Measurements from ENCODE around the gene TRAPPC6A. TPM values are rescaled to one million over a fixed set of nuclear protein-coding genes. Genes with fewer than 3 reads are reported as not detected.

The TRAPPC6A gene
- total RNA-seq, 4 donors from 2014 or later, result 15.7 to 51.2 (median 29.7) TPM; not detected in 1

DNA sequence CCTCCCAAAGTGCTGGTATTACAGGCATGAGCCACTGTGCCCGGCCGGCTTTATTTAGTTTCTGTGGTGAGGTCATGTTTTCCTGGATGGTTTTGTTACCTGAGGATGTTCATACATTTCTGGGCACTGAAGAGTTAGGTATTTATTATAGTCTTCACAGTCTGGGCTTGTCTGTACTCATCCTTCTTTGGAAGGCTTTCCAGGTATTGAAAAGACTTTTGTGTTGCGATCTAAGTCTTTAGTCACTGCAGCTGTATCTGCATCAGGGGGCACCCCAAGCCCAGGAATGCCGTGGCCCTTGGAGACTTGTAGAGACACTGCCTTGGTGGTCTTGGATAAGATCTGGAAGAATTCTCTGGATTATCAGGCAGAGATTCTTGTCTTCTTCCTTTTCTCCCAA, 13.3 kb upstream of the TRAPPC6A start:
- Histone ChIP-seq H3K27me3 (no peaks in the 10 kb centered on the region), H3K9me3 (no peaks in the 10 kb centered on the region), H3K36me3 (no peaks in the 10 kb centered on the region), H3K4me1 (no peaks in the 10 kb centered on the region), H3K4me3 (no peak overlapping the region), H3K27ac (no peak overlapping the region)
- intact Hi-C loops (cut with DNase I; ENCODE audit: low total_unique reads), result no loop called here
- WGBS, 2 donors (ENCODE audit: low coverage in 1 of 2), result 91% methylated on average over 4 of the region's 4 CpGs; no CpG with 5 or more reads in 1 of the 2 donors
- in situ Hi-C loops (cut with MboI; ENCODE audit: low pct_ligation_motif_present in 1 of 4, low pct_unique_long_range_greater_than_20kb in 1 of 4, low sequenced_read_pairs in 3 of 4), result no loop called here
- TF ChIP-seq POLR2A (IDR thresholded peaks at IDR 0.05) (no peak), CTCF (IDR thresholded peaks at IDR 0.05) (no peak), POLR2AphosphoS5 (IDR thresholded peaks at IDR 0.05) (no peak), EP300 (IDR thresholded peaks at IDR 0.05; ENCODE audit: low read depth) (no peak)
- no peak for DNase-seq

- Histone ChIP-seq H3K36me3 (no peaks in the 10 kb centered on the region), H3K27ac (no peak overlapping the region), H3K27me3 (no peaks in the 10 kb centered on the region), H3K4me1 (no peaks in the 10 kb centered on the region), H3K9me3 (no peaks in the 10 kb centered on the region), H3K4me3 (no peak overlapping the region)
- in situ Hi-C loops (cut with MboI; ENCODE audit: low pct_ligation_motif_present in 1 of 4, low pct_unique_long_range_greater_than_20kb in 1 of 4, low sequenced_read_pairs in 3 of 4), result no loop called here
- intact Hi-C loops (cut with DNase I; ENCODE audit: low total_unique reads), result no loop called here
- no peak for DNase-seq
- TF ChIP-seq CTCF (IDR thresholded peaks at IDR 0.05), result no peak
- TF ChIP-seq POLR2A (IDR thresholded peaks at IDR 0.05), result no peak
- TF ChIP-seq POLR2AphosphoS5 (IDR thresholded peaks at IDR 0.05), result no peak
- TF ChIP-seq EP300 (IDR thresholded peaks at IDR 0.05; ENCODE audit: low read depth), result no peak
- 76% methylated on average over 1 of the region's 1 CpG; no CpG with 5 or more reads in 1 of the 2 donors for WGBS, 2 donors (ENCODE audit: low coverage in 1 of 2)
Measured at GRCh38 chr19:45189971-45190370, 11.9 kb upstream of the TRAPPC6A start.

GRCh38 chr19:45187421-45188100, 9.5 kb upstream of the TRAPPC6A start:
- no peaks in the 10 kb centered on the region for H3K36me3 ChIP-seq
- in situ Hi-C loops (cut with MboI; ENCODE audit: low pct_ligation_motif_present in 1 of 4, low pct_unique_long_range_greater_than_20kb in 1 of 4, low sequenced_read_pairs in 3 of 4), result no loop called here
- H3K27me3 ChIP-seq, result no peaks in the 10 kb centered on the region
- DNase-seq, result no peak
- 44 to 51% methylated on average over 5 to 12 of the region's 12 CpGs for WGBS, 2 donors (ENCODE audit: low coverage in 1 of 2)
- intact Hi-C loops (cut with DNase I; ENCODE audit: low total_unique reads), result no loop called here
- no peak overlapping the region for H3K27ac ChIP-seq
- H3K9me3 ChIP-seq, result no peaks in the 10 kb centered on the region
- H3K4me1 ChIP-seq, result no peaks in the 10 kb centered on the region
- TF ChIP-seq CTCF (IDR thresholded peaks at IDR 0.05) (peak; percentile 46 to 55 (median 50)), POLR2AphosphoS5 (IDR thresholded peaks at IDR 0.05) (no peak), POLR2A (IDR thresholded peaks at IDR 0.05) (no peak), EP300 (IDR thresholded peaks at IDR 0.05; ENCODE audit: low read depth) (no peak)
- no peak overlapping the region for H3K4me3 ChIP-seq

- Histone ChIP-seq H3K4me3 (no peak overlapping the region), H3K27ac (no peak overlapping the region), H3K4me1 (no peaks in the 10 kb centered on the region), H3K27me3 (no peaks in the 10 kb centered on the region), H3K36me3 (no peaks in the 10 kb centered on the region), H3K9me3 (no peaks in the 10 kb centered on the region)
- in situ Hi-C loops (cut with MboI; ENCODE audit: low pct_ligation_motif_present in 1 of 4, low pct_unique_long_range_greater_than_20kb in 1 of 4, low sequenced_read_pairs in 3 of 4), result no loop called here
- no peak for DNase-seq
- TF ChIP-seq EP300 (IDR thresholded peaks at IDR 0.05; ENCODE audit: low read depth) (no peak), POLR2A (IDR thresholded peaks at IDR 0.05) (no peak)
- intact Hi-C loops (cut with DNase I; ENCODE audit: low total_unique reads), result no loop called here
- 91 to 94% methylated on average over 3 to 12 of the region's 12 CpGs for WGBS, 2 donors (ENCODE audit: low coverage in 1 of 2)
Measured at GRCh38 chr19:45186509-45187334, 8.7 kb upstream of the TRAPPC6A start.

All from transverse colon (tissue), 4 donors.